A549 (cell line): ENCODE data around the gene SIDT1. TPM values are rescaled to one million over a fixed set of nuclear protein-coding genes. Genes with fewer than 3 reads are reported as not detected.

Source experiments
- ATAC-seq, 2 experiments: fragments of 200-7000 bp in 1 of 2; fragments of >200 bp in 1 of 2; cut with Nextera tagmentation in 1 of 2; cut with Tn5 transposase in 1 of 2; 3 replicates each; pipeline versions ENCODE4 v1.8.0 to v1.9.1; 2018 to 2020; ENCODE audit warnings: mild to moderate bottlenecking in 1 of 2, moderate library complexity in 1 of 2
- CTCF ChIA-PET: fragments of 300-600 bp; sonication (Branson Sonifier 250); formaldehyde crosslinking; extraction: SDS; loops from one replicate; lab custom pipeline; 2021; ENCODE audit warnings: antibody characterized with exemption, inconsistent platforms; lab: Yijun Ruan, JAX
- POLR2A ChIA-PET: fragments of 350-600 bp; formaldehyde crosslinking; extraction: SDS; loops from one replicate; lab custom pipeline; 2021; ENCODE audit warnings: antibody characterized with exemption, inconsistent platforms; lab: Yijun Ruan, JAX
- DNase-seq, 2 experiments: peaks; one replicate each; pipeline versions ENCODE4 v3.0.0 to v3.0.0-alpha.2; 2011 to 2016; ENCODE audit warnings: low read depth in 1 of 2, low spot score in 1 of 2
- FAIRE-seq: peaks from 2 replicates; lab custom pipeline; 2011; peaks lifted over from hg19 to GRCh38; lab: Jason Lieb, UNC
- H3K27ac ChIP-seq, 2 experiments: fragments of >200 bp; sonication (Bioruptor Twin); formaldehyde crosslinking; 3 replicates each; pipeline ENCODE4 v1.5.1; 2016 to 2017
- H3K4me1 ChIP-seq: fragments of >200 bp; sonication (Bioruptor Twin); formaldehyde crosslinking; 3 replicates; pipeline ENCODE4 v1.6.1; 2016
- H3K4me2 ChIP-seq: fragments of >200 bp; sonication (Bioruptor Twin); formaldehyde crosslinking; 3 replicates; pipeline ENCODE4 v1.6.1; 2016
- H3K4me3 ChIP-seq: fragments of >200 bp; sonication (Bioruptor Twin); formaldehyde crosslinking; 3 replicates; pipeline ENCODE4 v1.5.1; 2016
- H3K9me3 ChIP-seq: fragments of >200 bp; sonication (Bioruptor Twin); formaldehyde crosslinking; 3 replicates; pipeline ENCODE4 v1.6.1; 2016
- CBX2 ChIP-seq: fragments of 200-600 bp; sonication (generic); IDR thresholded peaks from 2 replicates; pipeline ENCODE4 v1.6.1; 2016; ENCODE audit warnings: low read depth, mild to moderate bottlenecking, borderline replicate concordance
- CHD2 ChIP-seq: fragments of 150-350 bp; IDR thresholded peaks from 2 replicates; pipeline ENCODE4 v1.6.1; 2014; ENCODE audit warnings: low read length; ENCODE audit not compliant: partially characterized antibody
- EHF ChIP-seq: fragments of 250-450 bp; sonication (Bioruptor Pico); IDR thresholded peaks from 2 replicates; pipeline ENCODE4 v1.5.0; 2020; ENCODE audit warnings: mild to moderate bottlenecking
- EHMT2 ChIP-seq: fragments of 200-600 bp; sonication (generic); IDR thresholded peaks from 2 replicates; pipeline ENCODE4 v1.6.1; 2016; ENCODE audit warnings: antibody characterized with exemption, low read depth, mild to moderate bottlenecking, moderate library complexity
- GATA3 ChIP-seq: IDR thresholded peaks from 2 replicates; pipeline ENCODE4 v1.6.1; 2012; ENCODE audit warnings: borderline replicate concordance
- HMGXB4 ChIP-seq: fragments of 250-450 bp; sonication (Bioruptor Pico); IDR thresholded peaks from 2 replicates; pipeline ENCODE4 v1.5.0; 2021; ENCODE audit warnings: mild to moderate bottlenecking, moderate library complexity, borderline replicate concordance
- HOXA7 ChIP-seq: fragments of 250-450 bp; sonication (Bioruptor Pico); IDR thresholded peaks from 2 replicates; pipeline ENCODE4 v1.5.0; 2020; ENCODE audit warnings: mild to moderate bottlenecking, moderate library complexity
- JUN ChIP-seq, 2 experiments: fragments of >200 bp; sonication (Bioruptor Twin); formaldehyde crosslinking; IDR thresholded peaks; 2 replicates in 1 of 2; 3 replicates in 1 of 2; pipeline ENCODE4 v1.6.1; 2016 to 2017
- KDM1A ChIP-seq: fragments of 200-600 bp; sonication (generic); IDR thresholded peaks from 2 replicates; pipeline ENCODE4 v1.6.1; 2016; ENCODE audit warnings: low read depth, mild to moderate bottlenecking
- NFE2L2 ChIP-seq: fragments of 150-350 bp; conservative IDR thresholded peaks from 2 replicates; pipeline ENCODE4 v1.6.1; 2014; ENCODE audit warnings: low read length
- NPAS2 ChIP-seq: fragments of 250-450 bp; sonication (Bioruptor Pico); IDR thresholded peaks from 2 replicates; pipeline ENCODE4 v1.8.0; 2022; ENCODE audit warnings: mild to moderate bottlenecking, moderate library complexity, borderline replicate concordance
- RFX5 ChIP-seq: fragments of 450-650 bp; IDR thresholded peaks from 2 replicates; pipeline ENCODE4 v1.7.1; 2014; ENCODE audit warnings: antibody characterized with exemption, mild to moderate bottlenecking, moderate library complexity
- SREBF2 ChIP-seq: fragments of 450-650 bp; IDR thresholded peaks from 2 replicates; pipeline ENCODE4 v1.6.1; 2014; ENCODE audit warnings: mild to moderate bottlenecking, moderate library complexity
- ZNF302 ChIP-seq: fragments of 250-450 bp; sonication (Bioruptor Pico); IDR thresholded peaks from 2 replicates; pipeline ENCODE4 v1.9.0; 2021; ENCODE audit warnings: inconsistent platforms, mild to moderate bottlenecking, moderate library complexity
- ZSCAN20 ChIP-seq: fragments of 250-450 bp; sonication (Bioruptor Pico); IDR thresholded peaks from 2 replicates; pipeline ENCODE4 v1.8.0; 2022; ENCODE audit warnings: mild to moderate bottlenecking, moderate library complexity
- WGBS: methylation state at CpG from one replicate; pipeline ENCODE4 v1.1.6; 2017; ENCODE audit errors: missing lambda C conversion rate; 5-methylcytosine and 5-hydroxymethylcytosine counted together
- polyA plus RNA-seq, 4 experiments: library from polyadenylated mRNA; depleted of rRNA in 3 of 4; stranded (reverse); fragments of >200 nt; fragmentation: RNase III in 1 of 4; extraction: RNeasy Plus Mini Kit Qiagen cat#74134 plus additional on column Dnase treatment in 1 of 4; gene quantifications; 2 replicates in 3 of 4; 3 replicates in 1 of 4; pipeline ENCODE4 v1.2.3, GENCODE V29; 2011 to 2017
- TF ChIP-seq, protein P1 (sequence below): fragments of 200-600 bp; sonication (generic); IDR thresholded peaks from 2 replicates; pipeline ENCODE4 v1.6.1; 2016; ENCODE audit warnings: antibody characterized with exemption, mild to moderate bottlenecking, moderate library complexity
- TF ChIP-seq, protein P2 (sequence below): fragments of >200 bp; sonication (Bioruptor Twin); formaldehyde crosslinking; IDR thresholded peaks from 3 replicates; pipeline ENCODE4 v1.6.1; 2016
- TF ChIP-seq, protein P3 (sequence below): fragments of 450-650 bp; IDR thresholded peaks from 2 replicates; pipeline ENCODE4 v1.6.1; 2014; ENCODE audit warnings: antibody characterized with exemption

The SIDT1 gene
- polyA plus RNA-seq, 2 of the 4 experiments (the other 2 are of a cell fraction) = 0.43 to 7.5 TPM

DNA sequence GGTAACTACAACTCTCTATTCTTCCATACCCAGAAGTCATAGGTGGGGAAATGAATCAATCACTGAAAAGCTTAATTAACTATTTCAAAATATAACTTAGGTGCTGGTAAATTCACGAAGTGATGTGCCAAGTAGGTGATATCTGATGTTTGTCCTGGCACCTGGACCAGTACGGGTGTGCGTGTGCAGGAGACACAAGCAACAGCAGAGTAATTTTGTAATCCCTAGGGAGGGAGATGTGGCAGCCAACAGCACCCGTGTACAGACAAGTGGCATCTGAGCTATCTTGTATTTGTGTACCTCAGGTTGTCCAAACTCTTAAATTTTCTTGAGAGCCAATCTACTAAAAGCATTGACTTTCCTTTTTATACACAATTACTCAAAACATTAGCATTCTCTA is 141.2 kb downstream of the SIDT1 start:
- no peak for FAIRE-seq
- no peak overlapping the region for H3K27ac ChIP-seq
- ATAC-seq = no peak
- ChIA-PET POLR2A (no interaction called here), CTCF (interaction anchor here (0.7 kb wide), 1 partner anchor 10 kb away, joined by 3 read pairs; no protein-coding TSS in a partner anchor)
- no peak overlapping the region for H3K4me2 ChIP-seq
- H3K9me3 ChIP-seq = no peaks in the 10 kb centered on the region
- H3K4me3 ChIP-seq = no peak overlapping the region
- no peaks in the 10 kb centered on the region for H3K4me1 ChIP-seq
- TF ChIP-seq JUN (IDR thresholded peaks at IDR 0.05) = no peak
- no peak for TF ChIP-seq EHMT2
- no peak for TF ChIP-seq ZNF302 (CRISPR knock-in tag)
- no peak for DNase-seq
- WGBS = 71% methylated on average over 4 of the region's 4 CpGs

- FAIRE-seq (no peak), ATAC-seq (no peak), DNase-seq (no peak)
- no peak overlapping the region for H3K4me3 ChIP-seq
- H3K9me3 ChIP-seq = no peaks in the 10 kb centered on the region
- ChIA-PET CTCF (no interaction called here), POLR2A (no interaction called here)
- H3K4me1 ChIP-seq = no peaks in the 10 kb centered on the region
- TF ChIP-seq HOXA7 (CRISPR knock-in tag) = no peak
- no peak for TF ChIP-seq NFE2L2
- TF ChIP-seq, protein P1, sequence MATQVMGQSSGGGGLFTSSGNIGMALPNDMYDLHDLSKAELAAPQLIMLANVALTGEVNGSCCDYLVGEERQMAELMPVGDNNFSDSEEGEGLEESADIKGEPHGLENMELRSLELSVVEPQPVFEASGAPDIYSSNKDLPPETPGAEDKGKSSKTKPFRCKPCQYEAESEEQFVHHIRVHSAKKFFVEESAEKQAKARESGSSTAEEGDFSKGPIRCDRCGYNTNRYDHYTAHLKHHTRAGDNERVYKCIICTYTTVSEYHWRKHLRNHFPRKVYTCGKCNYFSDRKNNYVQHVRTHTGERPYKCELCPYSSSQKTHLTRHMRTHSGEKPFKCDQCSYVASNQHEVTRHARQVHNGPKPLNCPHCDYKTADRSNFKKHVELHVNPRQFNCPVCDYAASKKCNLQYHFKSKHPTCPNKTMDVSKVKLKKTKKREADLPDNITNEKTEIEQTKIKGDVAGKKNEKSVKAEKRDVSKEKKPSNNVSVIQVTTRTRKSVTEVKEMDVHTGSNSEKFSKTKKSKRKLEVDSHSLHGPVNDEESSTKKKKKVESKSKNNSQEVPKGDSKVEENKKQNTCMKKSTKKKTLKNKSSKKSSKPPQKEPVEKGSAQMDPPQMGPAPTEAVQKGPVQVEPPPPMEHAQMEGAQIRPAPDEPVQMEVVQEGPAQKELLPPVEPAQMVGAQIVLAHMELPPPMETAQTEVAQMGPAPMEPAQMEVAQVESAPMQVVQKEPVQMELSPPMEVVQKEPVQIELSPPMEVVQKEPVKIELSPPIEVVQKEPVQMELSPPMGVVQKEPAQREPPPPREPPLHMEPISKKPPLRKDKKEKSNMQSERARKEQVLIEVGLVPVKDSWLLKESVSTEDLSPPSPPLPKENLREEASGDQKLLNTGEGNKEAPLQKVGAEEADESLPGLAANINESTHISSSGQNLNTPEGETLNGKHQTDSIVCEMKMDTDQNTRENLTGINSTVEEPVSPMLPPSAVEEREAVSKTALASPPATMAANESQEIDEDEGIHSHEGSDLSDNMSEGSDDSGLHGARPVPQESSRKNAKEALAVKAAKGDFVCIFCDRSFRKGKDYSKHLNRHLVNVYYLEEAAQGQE = no peak
- no peak for TF ChIP-seq NPAS2
- no peak for TF ChIP-seq ZNF302 (CRISPR knock-in tag)
- TF ChIP-seq KDM1A = no peak
- TF ChIP-seq, protein P2, sequence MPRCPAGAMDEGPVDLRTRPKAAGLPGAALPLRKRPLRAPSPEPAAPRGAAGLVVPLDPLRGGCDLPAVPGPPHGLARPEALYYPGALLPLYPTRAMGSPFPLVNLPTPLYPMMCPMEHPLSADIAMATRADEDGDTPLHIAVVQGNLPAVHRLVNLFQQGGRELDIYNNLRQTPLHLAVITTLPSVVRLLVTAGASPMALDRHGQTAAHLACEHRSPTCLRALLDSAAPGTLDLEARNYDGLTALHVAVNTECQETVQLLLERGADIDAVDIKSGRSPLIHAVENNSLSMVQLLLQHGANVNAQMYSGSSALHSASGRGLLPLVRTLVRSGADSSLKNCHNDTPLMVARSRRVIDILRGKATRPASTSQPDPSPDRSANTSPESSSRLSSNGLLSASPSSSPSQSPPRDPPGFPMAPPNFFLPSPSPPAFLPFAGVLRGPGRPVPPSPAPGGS = no peak
- H3K4me2 ChIP-seq = no peak overlapping the region
- no peak overlapping the region for H3K27ac ChIP-seq
- 96% methylated on average over 3 of the region's 3 CpGs for WGBS
Observed at GRCh38 chr3:113676261-113676660, 143.9 kb downstream of the SIDT1 start.

DNA sequence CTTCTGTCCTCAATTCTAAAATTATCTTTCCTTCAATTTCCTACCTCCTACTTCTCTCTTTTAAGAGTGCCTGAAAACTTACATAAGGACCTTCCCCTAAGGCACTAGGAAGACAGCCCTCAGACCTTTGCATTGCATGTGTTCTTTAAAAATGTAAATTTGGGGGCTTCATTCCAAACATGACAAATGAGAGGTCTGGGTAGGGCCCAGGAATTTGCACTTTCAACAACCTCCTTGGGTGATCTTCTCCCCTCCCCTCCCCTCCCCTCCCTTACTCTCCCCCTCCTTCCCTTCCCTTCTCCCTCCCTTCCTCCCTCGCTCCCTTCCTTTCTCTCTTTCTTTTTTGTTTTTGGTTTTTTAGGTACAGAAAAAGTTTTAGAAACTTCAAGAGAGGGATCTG is 145.4 kb downstream of the SIDT1 start:
- Histone ChIP-seq H3K4me1 (no peaks in the 10 kb centered on the region), H3K4me3 (no peak overlapping the region), H3K4me2 (no peak overlapping the region), H3K27ac (no peak overlapping the region), H3K9me3 (no peaks in the 10 kb centered on the region)
- POLR2A ChIA-PET = no interaction called here
- ATAC-seq (no peak), DNase-seq (no peak), FAIRE-seq (no peak)
- WGBS = 89% methylated on average over 1 of the region's 1 CpG
- no peak for TF ChIP-seq EHF
- no peak for TF ChIP-seq SREBF2
- no peak for TF ChIP-seq ZSCAN20 (CRISPR knock-in tag)
- no peak for TF ChIP-seq JUN (IDR thresholded peaks at IDR 0.05)
- TF ChIP-seq, protein P3, sequence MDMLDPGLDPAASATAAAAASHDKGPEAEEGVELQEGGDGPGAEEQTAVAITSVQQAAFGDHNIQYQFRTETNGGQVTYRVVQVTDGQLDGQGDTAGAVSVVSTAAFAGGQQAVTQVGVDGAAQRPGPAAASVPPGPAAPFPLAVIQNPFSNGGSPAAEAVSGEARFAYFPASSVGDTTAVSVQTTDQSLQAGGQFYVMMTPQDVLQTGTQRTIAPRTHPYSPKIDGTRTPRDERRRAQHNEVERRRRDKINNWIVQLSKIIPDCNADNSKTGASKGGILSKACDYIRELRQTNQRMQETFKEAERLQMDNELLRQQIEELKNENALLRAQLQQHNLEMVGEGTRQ = no peak
- TF ChIP-seq RFX5 = no peak
- TF ChIP-seq CBX2 = no peak
- CTCF ChIA-PET = no interaction called here

DNA sequence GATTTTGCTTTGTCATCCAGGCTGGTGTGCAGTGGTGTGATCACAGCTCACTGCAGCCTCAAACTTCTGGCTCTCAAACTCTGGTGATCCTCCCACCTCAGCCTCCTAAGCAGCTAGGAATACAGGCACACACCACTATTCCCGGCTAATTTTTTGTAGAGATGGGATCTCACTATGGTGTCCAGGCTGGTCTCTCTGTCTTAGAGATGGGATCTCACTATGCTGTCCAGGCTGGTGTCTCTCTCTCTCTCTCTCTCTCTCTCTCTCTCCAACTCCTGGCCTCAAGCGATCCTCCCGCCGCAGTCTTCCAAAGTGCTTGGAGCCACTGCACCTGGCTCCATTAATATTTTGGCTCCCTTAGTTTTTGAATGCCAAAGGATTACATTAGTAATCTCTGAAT is 146.4 kb downstream of the SIDT1 start:
- TF ChIP-seq GATA3 = no peak
- TF ChIP-seq CHD2 = no peak
- TF ChIP-seq HMGXB4 (CRISPR knock-in tag) = no peak
- TF ChIP-seq, all 56 proteins: peak for 0
- DNase-seq = no peak
- Histone ChIP-seq H3K27ac (no peak overlapping the region), H3K4me3 (no peak overlapping the region), H3K4me2 (no peak overlapping the region), H3K9me3 (no peaks in the 10 kb centered on the region), H3K4me1 (no peaks in the 10 kb centered on the region)
- POLR2A ChIA-PET = no interaction called here
- no peak for FAIRE-seq
- no peak for ATAC-seq
- WGBS = 95% methylated on average over 4 of the region's 4 CpGs
- CTCF ChIA-PET = no interaction called here
